GM12872 (cell line): ENCODE measurements around the gene SCFD2.

ENCODE experiments used
- CTCF ChIP-seq: IDR thresholded peaks from 3 replicates; pipeline ENCODE4 v1.5.1; 2011; ENCODE audit warnings: low read depth, mild to moderate bottlenecking, low read length, moderate library complexity; ENCODE audit not compliant: insufficient read depth

Gene SCFD2

GRCh38 chr4:53019485-53020382 is 346.1 kb downstream of the SCFD2 start:
- TF ChIP-seq CTCF: no peak

- no peak for TF ChIP-seq CTCF
Observed at GRCh38 chr4:53018471-53018870, 347.4 kb downstream of the SCFD2 start.

GRCh38 chr4:53016099-53016820 is 349.6 kb downstream of the SCFD2 start:
- TF ChIP-seq CTCF: no peak

GRCh38 chr4:53015681-53016080 is 350.2 kb downstream of the SCFD2 start:
- TF ChIP-seq CTCF: peak; percentile 61

GRCh38 chr4:53014881-53015280 is 351.0 kb downstream of the SCFD2 start:
- TF ChIP-seq CTCF: no peak

- TF ChIP-seq CTCF: no peak
Observed at GRCh38 chr4:53013873-53014775, 351.7 kb downstream of the SCFD2 start.

GRCh38 chr4:53012738-53013137 is 353.1 kb downstream of the SCFD2 start:
- TF ChIP-seq CTCF: no peak
